Measurements from ENCODE around the gene FERMT3. TPM values are rescaled to one million over a fixed set of nuclear protein-coding genes. Genes with fewer than 3 reads are reported as not detected.

FERMT3 gene
- total and polyA plus RNA-seq, 2 donors (not counting 3 experiments of a cell fraction or from before 2014, with no cell fraction given): 64.4 to 100 TPM

DNA sequence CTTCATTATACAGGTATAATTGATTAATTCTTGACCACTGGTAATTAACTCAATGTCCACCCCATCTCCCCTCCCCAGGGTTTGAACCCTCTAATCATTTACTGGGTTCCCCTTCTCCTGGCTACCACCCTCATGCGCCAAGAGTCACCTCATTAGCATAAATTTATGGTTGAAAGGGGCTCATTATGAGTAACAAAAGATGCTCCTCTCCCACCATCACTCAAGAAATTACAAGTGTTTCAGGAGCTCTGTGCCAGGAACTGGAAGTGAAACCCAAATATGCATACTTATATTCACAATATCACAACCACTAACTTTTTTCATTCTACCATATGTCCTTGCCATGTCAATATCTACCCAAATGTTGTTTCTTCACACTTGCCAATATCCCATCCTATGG is 28.3 kb upstream of the FERMT3 start:
- Histone ChIP-seq H3K27me3 (ENCODE audit: control insufficient read depth in 2 of 2, insufficient read depth in 2 of 2, low read length in 2 of 2) (no peaks in the 10 kb centered on the region), H4K20me1 (replicated peaks; ENCODE audit: control insufficient read depth, extremely low read depth, insufficient read depth, low read length) (no peaks in the 10 kb centered on the region), H3K4me1 (ENCODE audit: control insufficient read depth, extremely low read depth, insufficient read depth, low read length) (peaks cover 9% of the 10 kb centered on the region), H3K79me2 (ENCODE audit: control insufficient read depth, insufficient read depth, low read length) (peaks cover 1% of the 10 kb centered on the region), H3K9me3 (replicated peaks; ENCODE audit: control insufficient read depth, insufficient read depth, low read length) (no peaks in the 10 kb centered on the region), H3K4me3 (replicated peaks in 1 of 3; ENCODE audit: insufficient read depth in 1 of 3, low read depth in 1 of 3, low read length in 3 of 3) (no peak overlapping the region), H3K4me2 (ENCODE audit: insufficient read depth, low read length) (no peak overlapping the region), H3K9me1 (replicated peaks; ENCODE audit: control insufficient read depth, extremely low read depth, insufficient read depth, low read length) (no peaks in the 10 kb centered on the region), H3K36me3 (ENCODE audit: control insufficient read depth in 2 of 2, extremely low read depth in 1 of 2, insufficient read depth in 2 of 2, low read length in 2 of 2) (no peaks in the 10 kb centered on the region), H3K9ac (replicated peaks; ENCODE audit: extremely low read depth, insufficient read depth, low read length) (no peak overlapping the region), H3K27ac (ENCODE audit: insufficient read depth, low read depth, low read length) (no peak overlapping the region), H2AFZ (ENCODE audit: low read depth, low read length) (no peak overlapping the region)
- POLR2A ChIA-PET: no interaction called here
- intact Hi-C loops (cut with micrococcal nuclease): no loop called here
- TF ChIP-seq FOS (IDR thresholded peaks at IDR 0.05; ENCODE audit: borderline replicate concordance, insufficient read depth, low read length) (no peak), GATA2 (IDR thresholded peaks at IDR 0.05; ENCODE audit: insufficient read depth, insufficient read length, low read depth, low read length) (no peak), CTCF (IDR thresholded peaks at IDR 0.05; ENCODE audit: extremely low read depth in 1 of 2, insufficient read depth in 1 of 2, low read depth in 1 of 2, low read length in 2 of 2) (no peak), MAX (IDR thresholded peaks at IDR 0.05; ENCODE audit: insufficient read depth, insufficient read length) (no peak), JUN (IDR thresholded peaks at IDR 0.05; ENCODE audit: borderline replicate concordance, insufficient read depth, insufficient read length, low read depth) (no peak), MYC (IDR thresholded peaks at IDR 0.05; ENCODE audit: low read depth, low read length) (no peak), POLR2AphosphoS5 (IDR thresholded peaks at IDR 0.05; ENCODE audit: insufficient read depth, low read depth, low read length) (no peak), POLR2A (IDR thresholded peaks at IDR 0.05; ENCODE audit: low read depth, low read length) (no peak), EZH2 (IDR thresholded peaks at IDR 0.05; ENCODE audit: borderline replicate concordance, low read depth, low read length, severe bottlenecking) (no peak)
- no TSS peak for BruUV-seq (replicated peaks)
- FAIRE-seq: no peak
- dilution Hi-C loops (cut with MboI; ENCODE audit: extremely low pct_ligation_motif_present, low sequenced_read_pairs): no loop called here
- no peak for DNase-seq (ENCODE audit: low read depth, low spot score)
- CTCF ChIA-PET: no interaction called here

Measured in endothelial cell of umbilical vein (primary cell).